ENCODE data around the gene SEC14L5.

DNA sequence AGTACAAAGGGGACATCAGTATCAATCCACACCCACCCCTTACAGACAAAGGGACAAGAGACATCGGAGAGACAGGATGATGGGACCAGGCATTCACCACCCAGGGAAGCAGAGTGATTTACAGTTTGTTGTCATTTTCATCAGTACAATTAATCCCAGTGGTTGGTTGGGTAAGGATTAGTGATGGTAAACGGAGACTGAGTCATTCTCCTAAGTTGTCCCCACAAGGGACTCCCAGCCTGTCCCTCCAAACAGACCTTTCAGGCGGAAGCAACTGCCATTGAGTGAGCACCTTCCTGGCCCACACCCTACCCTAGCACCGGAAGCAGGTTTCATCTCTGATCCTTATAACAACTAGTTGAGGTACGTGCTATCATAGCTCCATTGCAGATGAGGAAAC is 32.3 kb upstream of the SEC14L5 start:
- TF ChIP-seq EZH2phosphoT487 (IDR thresholded peaks at IDR 0.05; ENCODE audit: borderline replicate concordance) = no peak
- TF ChIP-seq, protein P1, sequence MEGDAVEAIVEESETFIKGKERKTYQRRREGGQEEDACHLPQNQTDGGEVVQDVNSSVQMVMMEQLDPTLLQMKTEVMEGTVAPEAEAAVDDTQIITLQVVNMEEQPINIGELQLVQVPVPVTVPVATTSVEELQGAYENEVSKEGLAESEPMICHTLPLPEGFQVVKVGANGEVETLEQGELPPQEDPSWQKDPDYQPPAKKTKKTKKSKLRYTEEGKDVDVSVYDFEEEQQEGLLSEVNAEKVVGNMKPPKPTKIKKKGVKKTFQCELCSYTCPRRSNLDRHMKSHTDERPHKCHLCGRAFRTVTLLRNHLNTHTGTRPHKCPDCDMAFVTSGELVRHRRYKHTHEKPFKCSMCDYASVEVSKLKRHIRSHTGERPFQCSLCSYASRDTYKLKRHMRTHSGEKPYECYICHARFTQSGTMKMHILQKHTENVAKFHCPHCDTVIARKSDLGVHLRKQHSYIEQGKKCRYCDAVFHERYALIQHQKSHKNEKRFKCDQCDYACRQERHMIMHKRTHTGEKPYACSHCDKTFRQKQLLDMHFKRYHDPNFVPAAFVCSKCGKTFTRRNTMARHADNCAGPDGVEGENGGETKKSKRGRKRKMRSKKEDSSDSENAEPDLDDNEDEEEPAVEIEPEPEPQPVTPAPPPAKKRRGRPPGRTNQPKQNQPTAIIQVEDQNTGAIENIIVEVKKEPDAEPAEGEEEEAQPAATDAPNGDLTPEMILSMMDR (conservative IDR thresholded peaks at IDR 0.05; ENCODE audit: low read length) = no peak

Measured in Loucy (cell line).